Karpas-422 (cell line): ENCODE data around the gene CD151. TPM values are rescaled to one million over a fixed set of nuclear protein-coding genes. Genes with fewer than 3 reads are reported as not detected.

Experiments
- DNase-seq: peaks from one replicate; pipeline ENCODE4 v3.0.0-alpha.2; 2015
- H2AFZ ChIP-seq: fragments of 200-600 bp; sonication (generic); 2 replicates; pipeline ENCODE4 v1.6.1; 2014; ENCODE audit warnings: antibody characterized with exemption, low read length, mixed read lengths
- H3K27ac ChIP-seq: fragments of 200-600 bp; sonication (generic); 2 replicates; pipeline ENCODE4 v1.5.1; 2014; ENCODE audit warnings: mild to moderate bottlenecking, low read length, moderate library complexity
- H3K27me3 ChIP-seq: fragments of 200-600 bp; sonication (generic); 2 replicates; pipeline ENCODE4 v1.6.1; 2014; ENCODE audit warnings: low read length, mixed read lengths
- H3K36me3 ChIP-seq: fragments of 200-600 bp; sonication (generic); 2 replicates; pipeline ENCODE4 v1.6.1; 2014; ENCODE audit warnings: low read length, mixed read lengths; ENCODE audit not compliant: insufficient read depth
- H3K4me1 ChIP-seq: fragments of 200-600 bp; sonication (generic); 2 replicates; pipeline ENCODE4 v1.6.1; 2014; ENCODE audit warnings: mild to moderate bottlenecking, low read length, mixed read lengths
- H3K4me2 ChIP-seq: fragments of 200-600 bp; sonication (generic); 2 replicates; pipeline ENCODE4 v1.6.1; 2014; ENCODE audit warnings: low read length, low read depth, mild to moderate bottlenecking; ENCODE audit not compliant: poor library complexity, severe bottlenecking
- H3K4me3 ChIP-seq: fragments of 200-600 bp; sonication (generic); 2 replicates; pipeline ENCODE4 v1.5.1; 2014; ENCODE audit warnings: mild to moderate bottlenecking, antibody characterized with exemption, low read length, mixed read lengths
- H3K79me2 ChIP-seq: fragments of 200-600 bp; sonication (generic); 2 replicates; pipeline ENCODE4 v1.6.1; 2014; ENCODE audit warnings: mild to moderate bottlenecking, low read length, mixed read lengths
- H3K9ac ChIP-seq: fragments of 200-600 bp; sonication (generic); 2 replicates; pipeline ENCODE4 v1.6.0; 2014; ENCODE audit warnings: low read length
- H3K9me2 ChIP-seq: fragments of 200-600 bp; sonication (generic), shearing (Covaris generic); replicated peaks from 2 replicates; pipeline ENCODE4 v1.6.0; 2014; ENCODE audit warnings: mild to moderate bottlenecking, low read length, moderate library complexity; ENCODE audit not compliant: insufficient read depth
- H3K9me3 ChIP-seq: fragments of 300-700, 200-600 bp; sonication (generic); 2 replicates; pipeline ENCODE4 v1.6.1; 2014; ENCODE audit warnings: low read length, mixed read lengths
- H4K20me1 ChIP-seq: fragments of 200-600 bp; sonication (generic); 2 replicates; pipeline ENCODE4 v1.6.1; 2014; ENCODE audit warnings: mild to moderate bottlenecking, antibody characterized with exemption, low read length, low read depth; ENCODE audit not compliant: insufficient read depth
- total RNA-seq: library from RNA; depleted of rRNA; stranded (reverse); fragments of >200 nt; shearing (Covaris generic); gene quantifications from 2 replicates; pipeline ENCODE4 v1.2.3, GENCODE V29; 2014; ENCODE audit warnings: low replicate concordance; rRNA removed

The CD151 gene
- 8.4 and 10.5 TPM in 2 replicates for total RNA-seq

DNA sequence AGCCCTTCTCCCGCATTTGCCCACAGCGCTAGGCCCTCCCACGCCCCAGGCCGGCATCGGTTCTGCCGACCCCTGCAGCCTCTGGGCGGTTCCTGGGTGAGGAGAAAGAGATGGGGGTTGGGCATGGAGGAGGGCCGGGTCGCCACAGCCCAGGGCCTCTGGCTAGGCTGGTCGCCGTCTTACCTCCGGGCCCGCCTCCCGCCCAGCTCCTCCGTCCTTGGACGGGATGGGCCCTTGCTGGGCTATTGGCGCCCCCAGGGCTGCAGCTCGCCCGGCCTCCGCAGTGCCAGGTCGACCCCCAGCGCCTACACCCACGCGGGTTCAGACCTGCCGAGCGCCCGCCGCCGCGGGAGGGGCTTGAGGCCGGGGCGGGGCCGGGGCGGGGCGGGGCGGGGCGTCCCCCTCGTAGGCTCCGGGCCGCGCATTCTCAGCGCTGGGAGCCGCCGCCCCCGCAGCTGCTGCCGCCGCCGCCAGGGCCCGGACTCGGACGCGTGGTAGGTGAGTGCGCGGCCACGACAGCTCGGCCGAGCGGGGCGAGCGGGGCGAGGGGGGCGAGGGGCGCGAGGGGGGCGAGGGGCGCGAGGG, at the start of gene CD151:
TSS of gene CD151 (plus strand) at position 424 of the 585 bp plus-strand sequence. CDS start 3,118 bp downstream, outside the sequence.
- peak within 1 kb of the TSS; percentile 68 for H3K9ac ChIP-seq
- DNase-seq: peak; percentile 81
- no peaks in the 10 kb centered on the region for H3K27me3 ChIP-seq
- H3K79me2 ChIP-seq: no peaks in the 10 kb centered on the region
- peak within 1 kb of the TSS; percentile 69 for H3K4me3 ChIP-seq
- no peaks in the 10 kb centered on the region for H3K9me2 ChIP-seq
- peaks cover 28% of the 10 kb centered on the region; the same call in 1 of the 2 replicates for H4K20me1 ChIP-seq
- H3K4me1 ChIP-seq: peaks cover 44% of the 10 kb centered on the region
- no peaks in the 10 kb centered on the region for H3K9me3 ChIP-seq
- H3K4me2 ChIP-seq: peak within 1 kb of the TSS; percentile 73
- no peak within 1 kb of the TSS for H3K27ac ChIP-seq
- 0 out of 2 replicates have a peak within 1 kb of the TSS, but pooled peaks have one; percentile 27 for H2AFZ ChIP-seq
- no peaks in the 10 kb centered on the region for H3K36me3 ChIP-seq

DNA sequence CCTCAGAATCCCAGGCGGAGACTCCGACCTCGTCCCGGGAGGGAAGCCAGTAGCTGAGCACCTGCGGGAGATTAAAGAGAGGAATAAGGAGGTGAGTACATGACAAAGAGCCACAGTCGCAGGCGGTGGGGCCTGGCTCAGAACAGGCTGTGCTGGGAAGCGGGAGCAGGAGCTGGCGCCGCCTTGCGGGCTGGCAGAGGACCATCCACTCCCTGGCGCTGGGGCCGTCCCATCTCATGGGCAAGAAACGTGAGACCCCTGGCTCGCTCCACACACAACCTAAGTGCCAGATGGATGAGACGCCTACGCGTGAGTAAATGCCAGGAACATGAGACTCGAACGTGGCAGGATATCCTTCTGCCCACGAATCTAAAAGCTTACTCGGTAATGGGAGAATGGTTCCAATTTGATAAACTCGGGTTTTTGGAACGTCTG, 49.2 kb upstream of the CD151 start:
- DNase-seq: peak; percentile 77
- Histone ChIP-seq H4K20me1 (peaks cover 10% of the 10 kb centered on the region), H3K9ac (no peak overlapping the region), H3K27me3 (no peaks in the 10 kb centered on the region), H3K36me3 (0 out of 2 replicates have a peak, but pooled peaks cover 9% of the 10 kb centered on the region), H3K27ac (no peak overlapping the region), H3K9me3 (no peaks in the 10 kb centered on the region), H2AFZ (no peak overlapping the region), H3K79me2 (peaks cover 20% of the 10 kb centered on the region), H3K9me2 (no peaks in the 10 kb centered on the region), H3K4me1 (peaks cover 47% of the 10 kb centered on the region), H3K4me2 (no peak overlapping the region), H3K4me3 (no peak overlapping the region)

DNA sequence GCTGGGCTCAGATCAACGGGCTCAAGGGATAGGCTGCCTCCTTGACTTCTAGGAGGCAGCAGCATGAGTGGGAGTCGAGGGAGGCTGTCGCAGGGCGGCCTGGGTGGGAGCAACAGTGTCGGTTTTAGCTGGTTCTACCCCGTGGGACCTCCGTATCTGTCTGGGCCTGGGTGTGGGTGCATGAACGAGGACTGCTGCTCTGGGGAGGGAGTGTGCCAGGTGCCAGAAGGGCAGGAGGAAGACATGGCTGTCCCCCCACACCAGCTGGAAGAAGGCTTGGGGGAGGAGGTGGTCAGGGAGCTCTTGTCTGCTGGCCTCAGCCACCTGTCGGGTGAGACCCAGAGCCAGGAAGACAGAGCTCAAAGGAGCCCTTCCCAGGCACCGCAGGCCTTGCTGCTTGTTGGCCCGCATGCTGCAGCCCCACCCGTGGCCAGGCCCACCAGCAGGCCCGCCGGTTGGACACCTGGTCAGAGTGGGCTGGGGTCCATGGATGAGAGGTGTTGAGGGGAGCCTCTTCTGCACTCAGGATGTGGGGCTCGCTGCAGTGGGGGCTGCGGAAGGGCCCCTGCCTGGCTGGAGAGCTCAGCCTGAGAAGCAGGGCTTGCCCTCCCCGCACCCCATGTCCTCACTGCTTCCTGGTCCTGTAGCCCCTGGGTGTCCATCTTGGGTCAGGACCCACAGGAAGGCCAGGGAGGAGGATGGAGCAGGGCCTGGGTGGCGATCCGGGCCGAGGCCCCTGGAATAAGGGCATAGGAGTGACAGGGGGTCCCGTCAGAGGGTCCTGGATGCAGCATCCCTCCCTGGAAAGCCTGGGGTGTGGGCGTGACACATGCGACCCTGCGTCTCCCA, 46.3 kb upstream of the CD151 start:
- Histone ChIP-seq H3K4me1 (peaks cover 50% of the 10 kb centered on the region), H3K9ac (no peak overlapping the region), H3K4me2 (no peak overlapping the region), H4K20me1 (peaks cover 5% of the 10 kb centered on the region; the same call in 1 of the 2 replicates), H3K79me2 (peaks cover 18% of the 10 kb centered on the region), H3K9me2 (no peaks in the 10 kb centered on the region), H3K27me3 (no peaks in the 10 kb centered on the region), H3K4me3 (no peak overlapping the region), H3K9me3 (no peaks in the 10 kb centered on the region), H2AFZ (no peak overlapping the region), H3K27ac (peak overlapping the region; percentile 48; the same call in 1 of the 2 replicates), H3K36me3 (0 out of 2 replicates have a peak, but pooled peaks cover 6% of the 10 kb centered on the region)
- DNase-seq: peak; percentile 76

- Histone ChIP-seq H3K36me3 (0 out of 2 replicates have a peak, but pooled peaks cover 6% of the 10 kb centered on the region), H3K9ac (0 out of 2 replicates have a peak overlapping the region, but pooled peaks have one; percentile 90), H3K9me2 (no peaks in the 10 kb centered on the region), H3K9me3 (no peaks in the 10 kb centered on the region), H3K4me2 (no peak overlapping the region), H3K27ac (peak overlapping the region; percentile 81), H3K4me1 (peaks cover 51% of the 10 kb centered on the region), H2AFZ (no peak overlapping the region), H3K4me3 (no peak overlapping the region), H3K79me2 (peaks cover 18% of the 10 kb centered on the region), H3K27me3 (no peaks in the 10 kb centered on the region), H4K20me1 (peaks cover 5% of the 10 kb centered on the region; the same call in 1 of the 2 replicates)
- peak; percentile 57 for DNase-seq
Observed at GRCh38 chr11:787084-787675, 45.6 kb upstream of the CD151 start.

- Histone ChIP-seq H3K9me3 (no peaks in the 10 kb centered on the region), H3K4me1 (peaks cover 51% of the 10 kb centered on the region), H3K27me3 (no peaks in the 10 kb centered on the region), H3K9me2 (no peaks in the 10 kb centered on the region), H2AFZ (no peak overlapping the region), H4K20me1 (peaks cover 5% of the 10 kb centered on the region; the same call in 1 of the 2 replicates), H3K9ac (peak overlapping the region; percentile 90), H3K4me2 (peak overlapping the region; percentile 86), H3K27ac (peak overlapping the region; percentile 81), H3K79me2 (peaks cover 18% of the 10 kb centered on the region), H3K36me3 (0 out of 2 replicates have a peak, but pooled peaks cover 6% of the 10 kb centered on the region), H3K4me3 (peak overlapping the region; percentile 83)
- peak; percentile 66 for DNase-seq
Observed at GRCh38 chr11:788009-788640, 44.6 kb upstream of the CD151 start.

- Histone ChIP-seq H3K4me2 (peak overlapping the region; percentile 86), H3K27me3 (no peaks in the 10 kb centered on the region), H3K4me1 (peaks cover 51% of the 10 kb centered on the region), H4K20me1 (peaks cover 7% of the 10 kb centered on the region; the same call in 1 of the 2 replicates), H3K9me2 (no peaks in the 10 kb centered on the region), H3K36me3 (0 out of 2 replicates have a peak, but pooled peaks cover 3% of the 10 kb centered on the region), H3K4me3 (peak overlapping the region; percentile 83), H2AFZ (no peak overlapping the region), H3K9ac (peak overlapping the region; percentile 90), H3K79me2 (peaks cover 19% of the 10 kb centered on the region), H3K27ac (peak overlapping the region; percentile 81), H3K9me3 (no peaks in the 10 kb centered on the region)
- peak; percentile 85 for DNase-seq
Observed at GRCh38 chr11:788953-789940, 43.5 kb upstream of the CD151 start.

DNA sequence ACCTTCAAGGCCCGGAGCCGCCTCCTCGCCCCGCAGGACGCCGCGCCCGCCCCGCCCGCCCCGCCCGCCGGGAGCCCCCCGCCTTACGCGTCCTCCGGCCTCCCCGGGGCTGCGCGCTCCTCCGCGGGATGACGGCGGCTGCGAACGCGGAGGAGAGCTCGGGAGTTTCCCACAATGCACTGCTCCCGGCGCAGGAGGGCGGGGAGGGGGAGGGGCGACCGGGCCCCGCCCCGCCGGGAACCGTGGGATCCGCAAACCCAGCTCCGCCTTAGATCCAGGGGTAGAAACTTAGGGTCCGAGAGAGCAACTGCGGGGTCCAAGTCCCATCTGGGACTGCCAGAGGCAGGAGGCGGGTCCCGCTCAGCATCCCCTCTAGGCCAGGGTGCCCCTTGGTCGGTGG, 42.8 kb upstream of the CD151 start, which contains the start of gene CEND1:
TSS of gene CEND1 (minus strand) at position 148 of the 400 bp plus-strand sequence. CDS start 1,514 bp downstream, outside the sequence.
- H4K20me1 ChIP-seq: peaks cover 12% of the 10 kb centered on the region; the same call in 1 of the 2 replicates
- peak within 1 kb of the TSS; percentile 83 for H3K4me3 ChIP-seq
- H3K9me2 ChIP-seq: no peaks in the 10 kb centered on the region
- H3K27ac ChIP-seq: peak within 1 kb of the TSS; percentile 81
- H3K9me3 ChIP-seq: no peaks in the 10 kb centered on the region
- peaks cover 57% of the 10 kb centered on the region for H3K4me1 ChIP-seq
- peak within 1 kb of the TSS; percentile 86 for H3K4me2 ChIP-seq
- peak within 1 kb of the TSS; percentile 90 for H3K9ac ChIP-seq
- no peaks in the 10 kb centered on the region for H3K27me3 ChIP-seq
- peaks cover 26% of the 10 kb centered on the region for H3K79me2 ChIP-seq
- no peak within 1 kb of the TSS for H2AFZ ChIP-seq
- H3K36me3 ChIP-seq: 0 out of 2 replicates have a peak, but pooled peaks cover 3% of the 10 kb centered on the region
- DNase-seq: peak; percentile 93
